ENCODE results near the gene LZTFL1. TPM values are rescaled to one million over a fixed set of nuclear protein-coding genes. Genes with fewer than 3 reads are reported as not detected.

Gene LZTFL1
- total RNA-seq, 1 experiment from 2014 or later, result 9.1 TPM

GRCh38 chr3:45817831-45818522 is 23.9 kb downstream of the LZTFL1 start:
- TF ChIP-seq, protein P1, sequence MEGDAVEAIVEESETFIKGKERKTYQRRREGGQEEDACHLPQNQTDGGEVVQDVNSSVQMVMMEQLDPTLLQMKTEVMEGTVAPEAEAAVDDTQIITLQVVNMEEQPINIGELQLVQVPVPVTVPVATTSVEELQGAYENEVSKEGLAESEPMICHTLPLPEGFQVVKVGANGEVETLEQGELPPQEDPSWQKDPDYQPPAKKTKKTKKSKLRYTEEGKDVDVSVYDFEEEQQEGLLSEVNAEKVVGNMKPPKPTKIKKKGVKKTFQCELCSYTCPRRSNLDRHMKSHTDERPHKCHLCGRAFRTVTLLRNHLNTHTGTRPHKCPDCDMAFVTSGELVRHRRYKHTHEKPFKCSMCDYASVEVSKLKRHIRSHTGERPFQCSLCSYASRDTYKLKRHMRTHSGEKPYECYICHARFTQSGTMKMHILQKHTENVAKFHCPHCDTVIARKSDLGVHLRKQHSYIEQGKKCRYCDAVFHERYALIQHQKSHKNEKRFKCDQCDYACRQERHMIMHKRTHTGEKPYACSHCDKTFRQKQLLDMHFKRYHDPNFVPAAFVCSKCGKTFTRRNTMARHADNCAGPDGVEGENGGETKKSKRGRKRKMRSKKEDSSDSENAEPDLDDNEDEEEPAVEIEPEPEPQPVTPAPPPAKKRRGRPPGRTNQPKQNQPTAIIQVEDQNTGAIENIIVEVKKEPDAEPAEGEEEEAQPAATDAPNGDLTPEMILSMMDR (IDR thresholded peaks at IDR 0.05; ENCODE audit: insufficient read depth in 1 of 2, low read depth in 1 of 2, low read length in 1 of 2, severe bottlenecking in 1 of 2, unreplicated experiment in 1 of 2), result no peak
- H3K4me3 Mint-ChIP-seq (ENCODE audit: unreplicated experiment), result no peak overlapping the region
- POLR2A ChIA-PET, result no interaction called here
- H3K27me3 Mint-ChIP-seq (ENCODE audit: insufficient read depth, unreplicated experiment), result no peaks in the 10 kb centered on the region
- intact Hi-C loops (cut with micrococcal nuclease; ENCODE audit: unreplicated experiment), result no loop called here
- H3K9me3 Mint-ChIP-seq (ENCODE audit: unreplicated experiment), result no peaks in the 10 kb centered on the region
- H3K36me3 Mint-ChIP-seq (ENCODE audit: insufficient read depth, unreplicated experiment), result no peaks in the 10 kb centered on the region
- Histone ChIP-seq H3K36me3 (ENCODE audit: control insufficient read depth, insufficient read depth, low read length) (no peaks in the 10 kb centered on the region), H3K4me3 (ENCODE audit: low read depth, low read length) (no peak overlapping the region), H3K9me3 (peaks cover 9% of the 10 kb centered on the region; the same call in 1 of the 2 replicates), H3K4me1 (peaks cover 26% of the 10 kb centered on the region), H3K27me3 (replicated peaks; ENCODE audit: control insufficient read depth, insufficient read depth, low read length) (no peaks in the 10 kb centered on the region)
- CTCF ChIA-PET, result no interaction called here
- H3K4me1 Mint-ChIP-seq (ENCODE audit: low read depth, unreplicated experiment), result peaks cover 9% of the 10 kb centered on the region
- no TSS peak for BruUV-seq (replicated peaks)
- peak; percentile 35 to 76 for DNase-seq
- peak overlapping the region; percentile 77 for H3K27ac Mint-ChIP-seq (ENCODE audit: unreplicated experiment)

DNA sequence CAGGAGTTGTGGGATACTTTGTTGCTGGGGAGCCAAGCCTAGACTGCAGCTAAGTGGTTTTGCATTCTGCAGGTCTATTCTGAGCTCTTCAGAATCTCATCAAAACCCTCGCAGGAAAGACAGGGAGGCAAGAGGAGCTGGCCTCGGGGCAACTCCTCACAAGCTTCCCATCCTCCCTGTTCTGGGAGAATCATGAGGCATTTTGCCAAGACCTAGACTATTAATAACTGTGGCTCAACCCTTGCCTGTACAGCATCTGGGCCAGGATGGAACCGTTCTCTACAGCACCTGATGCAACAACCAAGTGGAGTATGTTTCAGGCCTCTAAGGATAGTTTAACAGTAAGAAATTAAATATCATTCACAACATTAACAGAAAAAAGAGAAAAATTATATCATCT is 25.4 kb downstream of the LZTFL1 start:
- no peak overlapping the region for H3K4me3 ChIP-seq (ENCODE audit: low read depth, low read length)

GRCh38 chr3:45814322-45814721 is 27.6 kb downstream of the LZTFL1 start:
- intact Hi-C loops (cut with micrococcal nuclease; ENCODE audit: unreplicated experiment), result no loop called here

More for the DNA sequence above, 25.4 kb downstream of the LZTFL1 start:
- no peaks in the 10 kb centered on the region for H3K9me3 Mint-ChIP-seq (ENCODE audit: unreplicated experiment)
- peaks cover 9% of the 10 kb centered on the region; the same call in 1 of the 2 replicates for H3K9me3 ChIP-seq
- no peaks in the 10 kb centered on the region for H3K36me3 ChIP-seq (ENCODE audit: control insufficient read depth, insufficient read depth, low read length)
- no peaks in the 10 kb centered on the region for H3K27me3 ChIP-seq (replicated peaks; ENCODE audit: control insufficient read depth, insufficient read depth, low read length)
- CTCF ChIA-PET, result no interaction called here
- peaks cover 9% of the 10 kb centered on the region for H3K4me1 Mint-ChIP-seq (ENCODE audit: low read depth, unreplicated experiment)
- H3K27ac Mint-ChIP-seq (ENCODE audit: unreplicated experiment), result no peak overlapping the region
- TF ChIP-seq, protein P1 (IDR thresholded peaks at IDR 0.05; ENCODE audit: insufficient read depth in 1 of 2, low read depth in 1 of 2, low read length in 1 of 2, severe bottlenecking in 1 of 2, unreplicated experiment in 1 of 2), result no peak
- POLR2A ChIA-PET, result no interaction called here
- no peaks in the 10 kb centered on the region for H3K27me3 Mint-ChIP-seq (ENCODE audit: insufficient read depth, unreplicated experiment)
- BruUV-seq (replicated peaks), result no TSS peak
- peaks cover 26% of the 10 kb centered on the region for H3K4me1 ChIP-seq
- DNase-seq, result no peak
- intact Hi-C loops (cut with micrococcal nuclease; ENCODE audit: unreplicated experiment), result no loop called here
- no peaks in the 10 kb centered on the region for H3K36me3 Mint-ChIP-seq (ENCODE audit: insufficient read depth, unreplicated experiment)
- no peak overlapping the region for H3K4me3 Mint-ChIP-seq (ENCODE audit: unreplicated experiment)

More at GRCh38 chr3:45814322-45814721, 27.6 kb downstream of the LZTFL1 start:
- Histone ChIP-seq H3K27me3 (replicated peaks; ENCODE audit: control insufficient read depth, insufficient read depth, low read length) (no peaks in the 10 kb centered on the region), H3K9me3 (peaks cover 9% of the 10 kb centered on the region; the same call in 1 of the 2 replicates), H3K4me3 (ENCODE audit: low read depth, low read length) (no peak overlapping the region), H3K4me1 (peaks cover 23% of the 10 kb centered on the region), H3K36me3 (ENCODE audit: control insufficient read depth, insufficient read depth, low read length) (no peaks in the 10 kb centered on the region)
- Mint-ChIP-seq H3K27me3 (ENCODE audit: insufficient read depth, unreplicated experiment) (no peaks in the 10 kb centered on the region), H3K4me1 (ENCODE audit: low read depth, unreplicated experiment) (peaks cover 9% of the 10 kb centered on the region), H3K4me3 (ENCODE audit: unreplicated experiment) (no peak overlapping the region), H3K27ac (ENCODE audit: unreplicated experiment) (no peak overlapping the region), H3K9me3 (ENCODE audit: unreplicated experiment) (no peaks in the 10 kb centered on the region), H3K36me3 (ENCODE audit: insufficient read depth, unreplicated experiment) (no peaks in the 10 kb centered on the region)
- no peak for DNase-seq
- POLR2A ChIA-PET, result no interaction called here
- TF ChIP-seq, protein P1 (IDR thresholded peaks at IDR 0.05; ENCODE audit: insufficient read depth in 1 of 2, low read depth in 1 of 2, low read length in 1 of 2, severe bottlenecking in 1 of 2, unreplicated experiment in 1 of 2), result no peak
- BruUV-seq (replicated peaks), result no TSS peak
- CTCF ChIA-PET, result interaction anchor here (0.6 kb wide), 1 partner anchor 53 kb away, joined by 4 read pairs; no protein-coding TSS in a partner anchor
